ENCODE measurements around the gene DENND1A. TPM values are rescaled to one million over a fixed set of nuclear protein-coding genes. Genes with fewer than 3 reads are reported as not detected.

The DENND1A gene
- total RNA-seq, 4 donors from 2014 or later = 17.6 to 33.8 (median 22.9) TPM

DNA sequence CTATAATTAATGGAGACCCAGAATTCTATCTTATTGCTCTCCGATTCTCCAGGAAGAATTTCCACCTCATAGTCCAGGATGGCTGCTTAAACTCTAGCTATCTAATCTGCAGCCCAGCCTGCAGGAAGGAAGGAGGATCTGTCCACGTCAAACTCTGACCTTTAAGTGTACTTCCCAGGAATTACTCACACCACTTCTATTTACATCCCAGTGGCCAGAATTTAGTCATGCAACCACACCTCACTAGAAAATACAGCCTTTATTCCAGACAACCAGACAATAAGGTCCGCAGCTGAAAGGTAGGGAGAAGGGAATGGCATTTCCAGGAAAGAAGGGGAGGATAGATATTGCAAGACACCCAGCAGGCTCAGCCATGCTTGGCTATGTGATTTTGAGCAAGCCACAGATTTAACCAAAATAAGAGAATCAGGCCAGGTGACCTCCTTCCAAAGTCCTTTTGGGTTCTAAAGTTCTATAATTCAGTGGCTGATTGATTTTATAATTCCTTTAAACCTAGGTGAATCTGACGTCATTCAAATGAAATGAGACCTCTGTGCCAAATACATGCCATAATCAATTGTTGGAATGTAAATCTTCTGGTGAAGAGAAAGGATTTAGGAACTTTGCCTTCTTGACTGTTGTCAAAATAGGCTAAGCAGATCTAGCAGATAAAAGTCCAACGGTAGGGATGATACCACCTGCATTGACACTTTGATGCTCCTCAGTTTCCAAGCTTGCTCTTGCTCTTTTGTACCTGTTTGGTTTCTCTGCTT lies 3.7 kb upstream of the DENND1A start:
- TF ChIP-seq, protein P1, sequence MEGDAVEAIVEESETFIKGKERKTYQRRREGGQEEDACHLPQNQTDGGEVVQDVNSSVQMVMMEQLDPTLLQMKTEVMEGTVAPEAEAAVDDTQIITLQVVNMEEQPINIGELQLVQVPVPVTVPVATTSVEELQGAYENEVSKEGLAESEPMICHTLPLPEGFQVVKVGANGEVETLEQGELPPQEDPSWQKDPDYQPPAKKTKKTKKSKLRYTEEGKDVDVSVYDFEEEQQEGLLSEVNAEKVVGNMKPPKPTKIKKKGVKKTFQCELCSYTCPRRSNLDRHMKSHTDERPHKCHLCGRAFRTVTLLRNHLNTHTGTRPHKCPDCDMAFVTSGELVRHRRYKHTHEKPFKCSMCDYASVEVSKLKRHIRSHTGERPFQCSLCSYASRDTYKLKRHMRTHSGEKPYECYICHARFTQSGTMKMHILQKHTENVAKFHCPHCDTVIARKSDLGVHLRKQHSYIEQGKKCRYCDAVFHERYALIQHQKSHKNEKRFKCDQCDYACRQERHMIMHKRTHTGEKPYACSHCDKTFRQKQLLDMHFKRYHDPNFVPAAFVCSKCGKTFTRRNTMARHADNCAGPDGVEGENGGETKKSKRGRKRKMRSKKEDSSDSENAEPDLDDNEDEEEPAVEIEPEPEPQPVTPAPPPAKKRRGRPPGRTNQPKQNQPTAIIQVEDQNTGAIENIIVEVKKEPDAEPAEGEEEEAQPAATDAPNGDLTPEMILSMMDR (IDR thresholded peaks at IDR 0.05; ENCODE audit: low read depth) = no peak

DNA sequence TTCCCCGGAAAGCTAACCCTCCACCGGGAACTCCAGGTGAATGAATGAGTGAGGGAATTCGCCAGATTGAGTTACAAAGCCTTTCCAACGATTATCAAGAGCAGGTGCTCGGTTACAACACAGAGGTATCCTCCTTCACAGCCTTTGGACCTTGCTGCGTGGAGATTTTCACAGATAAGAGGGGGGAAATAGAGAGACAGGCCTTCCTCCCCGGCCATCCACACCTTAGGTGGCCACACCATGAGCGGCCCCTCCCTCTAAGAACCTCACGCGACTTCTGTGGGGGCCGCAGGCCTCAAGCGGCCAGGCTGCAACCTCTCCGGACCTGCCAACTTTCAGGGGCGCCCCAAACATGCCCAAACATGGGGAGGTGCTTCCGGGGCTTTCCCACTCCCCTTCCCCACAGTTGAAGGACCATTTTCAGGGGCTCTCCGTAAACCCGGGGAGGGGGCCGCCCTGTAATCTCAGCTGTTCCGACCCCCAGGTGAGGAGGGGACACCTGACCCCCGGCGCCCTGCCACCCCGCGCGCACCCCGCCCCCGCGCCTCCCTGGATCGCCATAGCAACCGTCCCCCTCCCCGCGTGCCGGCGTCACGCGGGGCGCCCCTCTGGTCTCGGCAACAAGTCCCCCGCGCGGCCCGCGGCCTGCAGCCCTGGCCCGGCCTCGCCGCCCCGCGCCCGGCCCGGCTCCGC lies 603 bp downstream of the DENND1A start:
- TF ChIP-seq, protein P1 (IDR thresholded peaks at IDR 0.05; ENCODE audit: low read depth) = no peak

DNA sequence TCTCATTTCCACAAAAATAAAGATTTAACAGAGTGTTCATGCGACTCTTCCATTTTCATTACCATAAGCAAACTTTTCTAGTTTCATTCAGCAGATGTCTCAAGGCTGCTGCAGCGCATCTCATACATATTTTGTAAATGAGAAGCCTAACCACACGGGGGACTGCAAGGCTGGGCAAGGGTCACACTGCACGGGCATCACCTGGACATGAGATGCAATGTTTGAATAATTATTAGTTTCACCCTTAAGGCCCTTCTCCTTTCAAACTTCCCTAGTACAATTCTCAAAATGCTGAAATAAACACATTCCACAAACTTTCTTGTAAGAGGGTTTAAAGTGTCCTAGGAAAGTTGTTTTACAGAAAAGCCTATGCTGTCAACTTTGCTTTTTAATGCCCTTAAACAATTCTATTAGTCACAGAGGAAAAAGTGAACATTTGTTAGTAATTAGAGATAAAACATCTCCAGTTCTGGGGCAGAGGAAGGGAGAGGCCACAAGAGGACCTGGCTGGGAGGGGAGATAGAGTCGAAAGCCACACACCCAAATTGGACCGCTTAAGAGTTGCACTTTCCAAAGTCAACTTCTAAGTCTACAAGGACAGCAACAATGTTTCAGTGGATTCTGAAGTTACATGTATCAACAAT lies 1.3 kb downstream of the DENND1A start:
- TF ChIP-seq, protein P1 (IDR thresholded peaks at IDR 0.05; ENCODE audit: low read depth) = no peak

DNA sequence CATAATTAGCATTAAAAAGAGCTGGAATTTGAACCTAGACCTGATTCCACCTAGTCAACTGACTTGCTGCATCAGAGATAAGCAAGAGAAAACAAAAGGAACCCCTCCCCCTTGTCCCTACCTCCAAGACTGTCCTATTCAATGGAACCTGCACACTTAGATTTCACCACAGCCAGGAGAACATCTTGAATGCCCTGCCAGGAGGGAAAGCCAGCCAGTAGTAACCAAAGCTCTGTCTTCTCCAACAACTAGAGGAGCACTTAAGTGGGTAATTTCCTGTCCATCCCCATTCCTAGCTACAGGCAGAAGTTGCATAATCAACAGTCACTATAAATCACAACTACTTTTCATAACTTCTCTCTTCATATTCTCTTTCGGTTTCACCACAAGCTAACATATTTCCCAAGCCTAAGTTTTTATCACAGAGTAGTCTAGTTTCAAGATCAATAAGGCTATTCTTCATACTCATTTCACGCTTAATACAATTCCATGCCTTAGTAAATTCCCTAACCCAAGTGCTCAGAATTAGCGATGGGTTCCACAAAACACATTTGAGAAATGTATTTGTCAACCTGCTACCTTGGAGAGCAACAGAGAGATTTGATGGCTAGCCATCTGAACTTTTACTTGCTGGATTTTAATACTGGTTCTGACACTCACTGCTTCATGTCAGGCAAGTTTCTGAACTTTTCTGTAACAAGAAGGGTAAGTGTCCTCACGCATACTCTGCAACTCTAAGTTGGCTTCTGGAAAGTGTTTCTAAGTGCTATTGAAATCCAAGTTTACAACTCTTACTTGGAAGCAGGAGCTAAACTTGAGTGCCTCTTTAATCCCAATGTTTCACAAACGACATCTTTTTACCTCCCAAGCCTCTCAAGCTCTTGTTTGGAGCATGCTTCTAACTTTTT lies 2.0 kb downstream of the DENND1A start:
- TF ChIP-seq, protein P1 (IDR thresholded peaks at IDR 0.05; ENCODE audit: low read depth) = no peak

DNA sequence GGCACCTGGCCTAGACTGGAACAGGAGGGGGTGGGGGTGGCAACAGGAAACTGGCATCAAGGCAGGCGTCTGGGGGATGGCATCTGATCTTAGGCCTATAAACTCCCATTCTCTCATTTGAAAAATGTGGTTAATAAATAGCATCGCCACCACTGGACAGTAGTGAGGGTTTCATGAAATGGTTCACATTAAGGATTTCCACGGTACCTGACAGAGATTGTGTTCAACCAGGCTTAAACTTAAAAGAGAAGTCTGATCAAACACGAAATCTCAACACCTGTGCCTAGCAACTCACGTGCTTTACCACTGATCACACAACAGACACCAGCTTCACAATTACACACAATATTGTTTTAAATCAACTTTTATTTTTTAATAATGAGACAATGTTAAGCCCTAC lies 3.0 kb downstream of the DENND1A start:
- TF ChIP-seq, protein P1 (IDR thresholded peaks at IDR 0.05; ENCODE audit: low read depth) = no peak

DNA sequence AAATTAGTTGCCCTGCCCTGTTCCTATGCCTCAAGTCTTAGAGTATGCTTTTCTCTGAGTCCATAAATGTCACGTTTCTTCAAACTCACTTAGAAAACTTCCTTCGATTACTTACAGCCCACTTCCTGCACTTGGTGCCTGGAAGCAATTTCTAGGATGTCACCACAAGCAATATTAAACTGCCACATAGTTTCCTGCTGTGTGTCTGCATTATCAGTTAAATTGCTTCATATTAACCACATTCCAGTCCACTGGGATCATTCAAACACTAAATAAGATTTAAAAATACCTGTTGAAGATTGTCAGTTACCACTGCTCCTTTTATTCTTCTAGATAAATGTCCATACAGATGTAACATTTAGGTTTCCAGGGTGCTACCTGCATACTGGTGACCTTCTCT lies 4.1 kb downstream of the DENND1A start:
- TF ChIP-seq, protein P1 (IDR thresholded peaks at IDR 0.05; ENCODE audit: low read depth) = no peak

Measured in subcutaneous adipose tissue (tissue), 4 donors.